ENCODE results near the gene PIMREG.

DNA sequence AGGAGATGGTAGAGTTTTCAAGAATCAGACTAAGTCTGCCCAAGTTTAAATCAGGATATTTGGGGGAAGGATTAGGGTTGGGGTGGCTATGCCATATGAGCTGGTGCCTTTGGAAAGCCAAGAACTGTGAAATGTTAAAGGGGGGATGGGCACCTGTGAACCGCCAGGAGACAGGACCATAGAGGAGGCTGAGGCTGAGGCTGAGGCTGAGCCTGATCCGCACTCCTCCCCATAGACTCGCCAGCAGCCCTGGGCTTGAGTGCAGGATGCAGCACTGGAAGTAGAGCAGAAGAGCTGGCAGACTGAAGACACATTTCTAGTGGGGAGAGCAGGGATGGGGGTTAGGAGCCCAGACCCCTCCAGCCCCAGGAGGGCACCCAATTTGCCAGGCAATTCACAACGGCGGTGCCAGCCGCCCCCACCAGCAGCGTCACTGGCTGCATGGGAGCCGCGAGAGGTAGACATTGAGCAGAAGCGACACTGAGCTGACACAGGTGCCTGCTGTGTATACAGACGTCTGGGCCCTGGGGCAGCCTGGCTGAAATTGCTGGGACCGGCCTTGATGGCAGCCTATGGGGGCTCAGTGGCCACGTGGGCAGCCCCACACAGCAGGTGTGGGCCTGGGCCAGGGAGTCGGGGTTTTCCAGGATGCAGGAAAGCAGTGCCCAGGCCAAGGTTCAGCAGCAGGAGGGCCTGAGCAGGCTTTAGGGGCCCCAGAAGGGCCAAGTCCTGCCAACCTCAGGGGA is 9.2 kb downstream of the PIMREG start:
- TF ChIP-seq CTCF (IDR thresholded peaks at IDR 0.05; ENCODE audit: borderline replicate concordance, extremely low read depth, low read length, poor library complexity, severe bottlenecking), result no peak
- no peak for TF ChIP-seq EZH2 (IDR thresholded peaks at IDR 0.05; ENCODE audit: borderline replicate concordance, low read depth, low read length, severe bottlenecking)
